Measurements from ENCODE around the gene FREM2. TPM values are rescaled to one million over a fixed set of nuclear protein-coding genes. Genes with fewer than 3 reads are reported as not detected.

The FREM2 gene
- total RNA-seq, 1 experiment from 2014 or later: 0.05 TPM

GRCh38 chr13:38826182-38826813 lies 139.4 kb downstream of the FREM2 start:
- no peak overlapping the region for H2AFZ ChIP-seq (ENCODE audit: low read depth, low read length, poor library complexity, severe bottlenecking)
- no peaks in the 10 kb centered on the region for H3K27me3 ChIP-seq (ENCODE audit: insufficient read depth, low read length)
- no peak overlapping the region for H3K27ac ChIP-seq (ENCODE audit: low read depth, low read length)
- H3K4me2 ChIP-seq (ENCODE audit: low read length): no peak overlapping the region
- H3K4me3 ChIP-seq (replicated peaks in 1 of 2; ENCODE audit: low read depth in 1 of 2, low read length in 2 of 2): no peak overlapping the region
- no peaks in the 10 kb centered on the region for H3K36me3 ChIP-seq (ENCODE audit: control insufficient read depth in 1 of 2, insufficient read depth in 2 of 2, low read length in 2 of 2)
- BruUV-seq (replicated peaks): no TSS peak
- DNase-seq (ENCODE audit: low read depth, low spot score): no peak
- H3K9ac ChIP-seq (ENCODE audit: low read length): no peak overlapping the region
- no peak for TF ChIP-seq ATF3 (IDR thresholded peaks at IDR 0.05)
- TF ChIP-seq JUND (IDR thresholded peaks at IDR 0.05): no peak
- TF ChIP-seq SIN3A (IDR thresholded peaks at IDR 0.05; ENCODE audit: low read depth): no peak
- no peak for TF ChIP-seq ZFX (IDR thresholded peaks at IDR 0.05)
- TF ChIP-seq ELF1 (IDR thresholded peaks at IDR 0.05; ENCODE audit: borderline replicate concordance, low read depth): no peak
- no peak for TF ChIP-seq EZH2 (IDR thresholded peaks at IDR 0.05)
- no peak for TF ChIP-seq EGR1 (IDR thresholded peaks at IDR 0.05; ENCODE audit: low read depth)
- no peak for TF ChIP-seq ZBTB33 (IDR thresholded peaks at IDR 0.05; ENCODE audit: extremely low read depth, insufficient replicate concordance, low read length)
- TF ChIP-seq CTCF (IDR thresholded peaks at IDR 0.05 in 2 of 3, conservative IDR thresholded peaks at IDR 0.05 in 1 of 3; ENCODE audit: borderline replicate concordance in 1 of 3, insufficient read depth in 1 of 3, low read depth in 2 of 3, low read length in 2 of 3): no peak
- TF ChIP-seq MAX (IDR thresholded peaks at IDR 0.05): no peak
- no peak for TF ChIP-seq FOSL1 (IDR thresholded peaks at IDR 0.05; ENCODE audit: low read depth)
- no peak for TF ChIP-seq ZNF274 (IDR thresholded peaks at IDR 0.05; ENCODE audit: low read depth, low read length)
- TF ChIP-seq REST (IDR thresholded peaks at IDR 0.05; ENCODE audit: low read depth): no peak
- intact Hi-C loops (cut with micrococcal nuclease): no loop called here
- RAD21 ChIA-PET (ENCODE audit: low non-redundant PET in 1 of 2, low total read pairs in 2 of 2, uncharacterized antibody in 2 of 2, unreplicated experiment in 2 of 2): no interaction called here
- no peaks in the 10 kb centered on the region for H3K79me2 ChIP-seq (ENCODE audit: insufficient read depth, low read length)
- no peaks in the 10 kb centered on the region for H4K20me1 ChIP-seq (ENCODE audit: insufficient read depth)
- no peaks in the 10 kb centered on the region for H3K4me1 ChIP-seq (ENCODE audit: control insufficient read depth in 1 of 2, insufficient read depth in 2 of 2, low read length in 2 of 2)
- POLR2A ChIA-PET: no interaction called here
- H3K9me2 ChIP-seq (ENCODE audit: insufficient read depth): no peaks in the 10 kb centered on the region
- CTCF ChIA-PET: no interaction called here
- peaks cover 0 to 6% of the 10 kb centered on the region in 2 experiments; a peak in 1 of 4 replicates for H3K9me3 ChIP-seq (ENCODE audit: control insufficient read depth in 1 of 2, insufficient read depth in 1 of 2, low read depth in 1 of 2, low read length in 2 of 2)
- no peak for ATAC-seq

All from HCT116 (cell line).